Activated CD4-positive, alpha-beta T cell treated with anti-CD3 and anti-CD28 coated beads, Interleukin-2, amount 50 U/mL, for 16 hours (primary cell): ENCODE measurements around the gene AMOT.
"Not testable (repeated sequence)": the region's sequence is repeated elsewhere in the genome, so short reads cannot be mapped to it uniquely, and the experiment has no call there.

ENCODE experiments used
- DNase-seq: peaks from one replicate; pipeline ENCODE4 v3.0.0-alpha.2; 2020

Gene AMOT

GRCh38 chrX:112840382-112841113 is at the start of gene AMOT:
Gene AMOT, minus strand, starts transcription at chrX:112840831. Its CDS starts 17,705 bp downstream, at chrX:112823126.
- DNase-seq = peak; percentile 43

GRCh38 chrX:112889400-112889799 is 48.8 kb upstream of the AMOT start:
- DNase-seq = no peak

GRCh38 chrX:112888916-112889315 is 48.3 kb upstream of the AMOT start:
- no peak for DNase-seq

GRCh38 chrX:112877771-112878173 is 37.1 kb upstream of the AMOT start:
- no peak for DNase-seq

GRCh38 chrX:112874614-112875013 is 34.0 kb upstream of the AMOT start:
- DNase-seq = no peak

- DNase-seq = no peak
Observed at GRCh38 chrX:112874175-112874574, 33.5 kb upstream of the AMOT start.

- DNase-seq = no peak
Observed at GRCh38 chrX:112868586-112868985, 28.0 kb upstream of the AMOT start.

GRCh38 chrX:112867570-112867969 is 26.9 kb upstream of the AMOT start:
- no peak for DNase-seq

- DNase-seq = no peak
Observed at GRCh38 chrX:112866175-112866574, 25.5 kb upstream of the AMOT start.

GRCh38 chrX:112865464-112866025 is 24.9 kb upstream of the AMOT start:
- no peak for DNase-seq

- DNase-seq = no peak
Observed at GRCh38 chrX:112863850-112864249, 23.2 kb upstream of the AMOT start.

- DNase-seq = no peak
Observed at GRCh38 chrX:112857478-112857878, 16.8 kb upstream of the AMOT start.

- not testable (repeated sequence) for DNase-seq
Observed at GRCh38 chrX:112854901-112855300, 14.3 kb upstream of the AMOT start.

GRCh38 chrX:112852851-112853250 is 12.2 kb upstream of the AMOT start:
- no peak for DNase-seq

GRCh38 chrX:112851806-112852205 is 11.2 kb upstream of the AMOT start:
- peak; percentile 54 for DNase-seq

GRCh38 chrX:112851161-112851779 is 10.6 kb upstream of the AMOT start:
- peak; percentile 53 for DNase-seq

- DNase-seq = peak; percentile 8
Observed at GRCh38 chrX:112849016-112849415, 8.4 kb upstream of the AMOT start.

- no peak for DNase-seq
Observed at GRCh38 chrX:112846782-112847181, 6.2 kb upstream of the AMOT start.

GRCh38 chrX:112846187-112846586 is 5.6 kb upstream of the AMOT start:
- no peak for DNase-seq

GRCh38 chrX:112844250-112844649 is 3.6 kb upstream of the AMOT start:
- DNase-seq = peak; percentile 68

GRCh38 chrX:112841820-112842157 is 1.2 kb upstream of the AMOT start:
- no peak for DNase-seq

GRCh38 chrX:112841114-112841819 is 636 bp upstream of the AMOT start:
- peak; percentile 78 for DNase-seq

- DNase-seq = no peak
Observed at GRCh38 chrX:112839856-112840255, 775 bp downstream of the AMOT start.

- no peak for DNase-seq
Observed at GRCh38 chrX:112837531-112837930, 3.1 kb downstream of the AMOT start.
